ENCODE data around the gene NOX3.
"Not testable (repeated sequence)": the region's sequence is repeated elsewhere in the genome, so short reads cannot be mapped to it uniquely, and the experiment has no call there.

Gene NOX3

GRCh38 chr6:155375801-155376200 lies 79.8 kb downstream of the NOX3 start:
- DNase-seq (ENCODE audit: extremely low read depth in 1 of 2, low read depth in 1 of 2) = no peak

- DNase-seq (ENCODE audit: extremely low read depth in 1 of 2, low read depth in 1 of 2) = no peak
These were observed 81.0 kb downstream of the NOX3 start for GRCh38 chr6:155374681-155375080.

DNA sequence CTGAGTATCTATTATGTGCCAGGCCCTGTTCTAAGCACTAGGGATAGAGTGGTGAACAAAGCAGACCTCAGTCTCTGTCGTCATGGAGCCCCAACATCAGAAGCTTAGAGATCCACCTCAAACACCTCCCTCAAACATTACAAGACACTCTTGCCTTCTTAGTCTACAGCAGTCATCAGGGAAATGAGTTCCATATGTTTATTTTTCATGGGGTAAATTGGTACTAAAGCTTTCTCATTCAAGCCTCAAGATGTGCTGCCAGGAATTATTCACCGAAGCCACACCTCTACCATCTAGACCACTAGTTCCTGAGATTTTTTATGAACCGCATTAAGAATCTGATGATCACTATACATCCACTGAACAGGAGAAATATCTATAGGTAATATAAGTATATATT lies 82.4 kb downstream of the NOX3 start:
- no peak for DNase-seq (ENCODE audit: extremely low read depth in 1 of 2, low read depth in 1 of 2)

DNA sequence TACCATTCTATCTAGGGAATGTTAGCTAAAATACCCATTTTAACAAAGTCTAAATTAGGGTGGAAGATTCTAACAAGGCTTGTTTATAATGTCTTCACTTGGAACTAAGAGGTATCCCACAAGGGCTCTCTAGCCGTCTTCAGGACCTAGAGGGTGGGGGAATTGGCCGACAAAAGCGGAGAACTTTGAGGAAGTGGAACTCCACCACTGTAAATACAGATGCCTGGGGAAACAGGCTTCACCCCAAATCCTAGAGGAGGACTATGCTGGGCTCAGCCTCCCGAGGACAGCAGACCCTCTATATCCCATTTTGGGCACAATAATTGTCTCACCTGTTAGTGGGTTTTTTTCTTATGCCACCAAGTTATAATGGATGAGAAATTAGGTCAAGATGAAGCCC lies 83.4 kb downstream of the NOX3 start:
- no peak for DNase-seq (ENCODE audit: extremely low read depth in 1 of 2, low read depth in 1 of 2)

DNA sequence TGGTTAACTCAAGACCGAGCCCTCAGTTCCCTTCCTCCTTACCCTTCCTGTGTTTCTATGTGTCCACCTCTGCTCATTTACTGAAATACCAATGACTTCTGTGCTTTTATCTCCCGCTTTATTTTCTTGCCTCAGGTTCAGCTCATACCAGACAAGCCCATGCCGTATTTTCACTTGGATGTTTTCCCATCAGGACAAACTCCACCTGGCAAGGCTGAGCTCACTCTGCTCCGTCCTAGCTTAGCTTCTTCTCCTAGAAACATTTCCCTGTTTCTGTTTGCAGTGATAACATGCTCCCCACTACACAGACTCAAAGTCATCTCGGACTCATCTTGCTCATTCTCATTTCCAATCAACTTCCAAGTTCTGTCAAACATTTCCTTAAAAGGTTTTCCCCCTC lies 84.4 kb downstream of the NOX3 start:
- DNase-seq (ENCODE audit: extremely low read depth in 1 of 2, low read depth in 1 of 2) = no peak

DNA sequence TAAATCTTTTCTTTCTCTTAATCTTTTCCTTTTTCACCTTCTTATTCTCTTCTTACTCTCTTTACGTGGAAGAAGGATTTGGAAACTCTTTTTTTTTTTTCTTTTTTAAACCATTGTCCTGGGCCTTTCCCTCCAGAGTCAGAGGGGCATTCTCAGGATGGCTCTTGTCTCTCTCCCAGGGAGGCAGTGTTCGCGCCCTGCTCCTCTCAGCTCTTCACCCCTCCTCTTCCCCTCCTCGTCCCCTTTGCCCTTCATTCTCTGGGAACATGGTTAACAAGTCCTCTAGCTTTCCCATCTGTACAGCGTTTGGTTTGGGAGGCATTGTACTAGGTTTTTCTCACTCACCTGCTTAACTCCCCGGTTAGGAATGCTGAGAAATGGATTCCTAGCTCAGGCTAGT lies 89.3 kb downstream of the NOX3 start:
- DNase-seq (ENCODE audit: extremely low read depth in 1 of 2, low read depth in 1 of 2) = no peak

GRCh38 chr6:155364844-155365437 lies 90.7 kb downstream of the NOX3 start:
- no peak for DNase-seq (ENCODE audit: extremely low read depth in 1 of 2, low read depth in 1 of 2)

- not testable (repeated sequence) for DNase-seq (ENCODE audit: extremely low read depth in 1 of 2, low read depth in 1 of 2)
These were observed 91.6 kb downstream of the NOX3 start for GRCh38 chr6:155364021-155364420.

GRCh38 chr6:155362968-155363632 lies 92.5 kb downstream of the NOX3 start:
- DNase-seq (ENCODE audit: extremely low read depth in 1 of 2, low read depth in 1 of 2) = not testable (repeated sequence)

GRCh38 chr6:155354167-155354566 lies 101.5 kb downstream of the NOX3 start:
- DNase-seq (ENCODE audit: extremely low read depth in 1 of 2, low read depth in 1 of 2) = no peak

- DNase-seq (ENCODE audit: extremely low read depth in 1 of 2, low read depth in 1 of 2) = no peak
These were observed 102.8 kb downstream of the NOX3 start for GRCh38 chr6:155352811-155353210.

- no peak for DNase-seq (ENCODE audit: extremely low read depth in 1 of 2, low read depth in 1 of 2)
These were observed 103.6 kb downstream of the NOX3 start for GRCh38 chr6:155352130-155352420.

- DNase-seq (ENCODE audit: extremely low read depth in 1 of 2, low read depth in 1 of 2) = no peak
These were observed 104.1 kb downstream of the NOX3 start for GRCh38 chr6:155351273-155352129.

GRCh38 chr6:155349956-155350355 lies 105.7 kb downstream of the NOX3 start:
- no peak for DNase-seq (ENCODE audit: extremely low read depth in 1 of 2, low read depth in 1 of 2)

DNA sequence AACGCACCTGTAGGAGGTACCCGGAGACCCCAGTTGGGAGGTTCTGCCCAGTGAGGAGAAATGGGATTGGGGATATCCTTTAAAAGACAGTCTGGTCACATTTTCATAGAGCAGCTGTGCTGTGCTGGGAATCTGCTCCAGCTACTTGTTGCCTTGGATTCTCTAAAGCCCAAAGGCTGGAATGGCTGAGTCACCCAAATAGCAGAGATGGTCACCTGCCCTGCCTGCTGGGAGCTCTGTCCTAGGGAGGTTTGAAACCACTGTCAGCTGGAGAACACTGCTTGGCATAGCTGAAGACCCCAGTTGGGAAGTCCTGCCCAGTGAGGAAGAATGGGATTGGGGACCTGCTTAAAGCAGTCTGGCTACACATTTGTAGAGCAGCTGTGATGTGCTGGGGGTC lies 106.5 kb downstream of the NOX3 start:
- DNase-seq (ENCODE audit: extremely low read depth in 1 of 2, low read depth in 1 of 2) = no peak

DNA sequence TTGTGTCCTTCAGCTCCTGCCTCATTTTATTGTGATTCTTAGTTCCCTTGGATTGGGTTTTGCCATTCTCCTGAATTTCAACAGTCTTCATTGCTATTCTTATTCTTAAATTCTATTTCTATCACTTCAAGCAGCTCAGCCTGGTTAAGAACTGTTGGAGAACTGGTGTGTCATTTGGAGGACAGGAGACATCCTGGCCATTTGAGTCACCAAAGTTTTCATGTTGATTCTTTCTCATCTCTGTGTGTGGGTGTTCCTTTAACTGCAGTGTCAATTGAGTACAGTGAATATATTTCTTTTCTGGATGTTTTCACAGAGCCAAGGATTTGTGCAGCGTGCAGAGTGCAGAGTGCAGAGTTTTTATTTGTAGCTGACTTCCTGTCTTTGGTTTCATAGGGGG lies 107.8 kb downstream of the NOX3 start:
- no peak for DNase-seq (ENCODE audit: extremely low read depth in 1 of 2, low read depth in 1 of 2)

GRCh38 chr6:155346957-155347356 lies 108.7 kb downstream of the NOX3 start:
- no peak for DNase-seq (ENCODE audit: extremely low read depth in 1 of 2, low read depth in 1 of 2)

All from activated CD8-positive, alpha-beta memory T cell treated with anti-CD3 and anti-CD28 coated beads for 1 hour (primary cell).